CD4-positive, alpha-beta memory T cell (primary cell): ENCODE measurements around the gene RNF123. TPM values are rescaled to one million over a fixed set of nuclear protein-coding genes. Genes with fewer than 3 reads are reported as not detected.

Source experiments
- CTCF ChIA-PET: fragments of 350-600 bp; sonication (Branson Sonifier 250); formaldehyde crosslinking; loops from one replicate; lab custom pipeline; 2021; ENCODE audit warnings: inconsistent platforms; ENCODE audit not compliant: partially characterized antibody; lab: Charles Lee
- POLR2A ChIA-PET: fragments of 350-600 bp; sonication (Branson Sonifier 250); formaldehyde crosslinking; loops from one replicate; lab custom pipeline; 2021; ENCODE audit not compliant: partially characterized antibody; lab: Charles Lee
- DNase-seq, 5 donors: peaks; one replicate each; pipeline versions ENCODE4 v3.0.0 to v3.0.0-alpha.2; 2020 to 2022; ENCODE audit warnings: mixed read lengths in 1 of 5
- H3K27ac ChIP-seq: one replicate; pipeline ENCODE4 v1.7.0; 2013; ENCODE audit warnings: low read depth, low read length
- H3K27me3 ChIP-seq: 2 replicates; pipeline ENCODE4 v1.7.0; 2013; ENCODE audit warnings: mild to moderate bottlenecking, low read length, moderate library complexity; ENCODE audit not compliant: insufficient read depth
- H3K36me3 ChIP-seq: 2 replicates; pipeline ENCODE4 v1.7.0; 2013; ENCODE audit warnings: mild to moderate bottlenecking, low read length, moderate library complexity; ENCODE audit not compliant: insufficient read depth
- H3K4me1 ChIP-seq: 2 replicates; pipeline ENCODE4 v1.7.0; 2013; ENCODE audit warnings: mild to moderate bottlenecking, low read length, moderate library complexity; ENCODE audit not compliant: insufficient read depth
- H3K4me3 ChIP-seq, 2 donors: one replicate each; pipeline ENCODE4 v1.7.0; 2013; ENCODE audit warnings: low read length in 2 of 2, mild to moderate bottlenecking in 1 of 2
- H3K9me3 ChIP-seq, 2 donors: one replicate each; pipeline ENCODE4 v1.7.0; 2013; ENCODE audit warnings: low read length in 2 of 2, control low read depth in 1 of 2; ENCODE audit not compliant: control insufficient read depth in 1 of 2
- H3K27ac Mint-ChIP-seq, 7 donors: one replicate each; pipeline ENCODE4 v1.8.0; 2020 to 2021; ENCODE audit warnings: mixed read lengths in 7 of 7, mild to moderate bottlenecking in 6 of 7, inconsistent platforms in 3 of 7, moderate library complexity in 3 of 7
- H3K27me3 Mint-ChIP-seq, 2 donors: one replicate each; pipeline ENCODE4 v1.8.0; 2020 to 2021; ENCODE audit warnings: mixed read lengths in 2 of 2
- H3K36me3 Mint-ChIP-seq, 2 donors: one replicate each; pipeline ENCODE4 v1.8.0; 2020 to 2021; ENCODE audit warnings: mixed read lengths in 2 of 2, inconsistent platforms in 1 of 2, mild to moderate bottlenecking in 1 of 2
- H3K4me1 Mint-ChIP-seq, 4 donors: one replicate each; pipeline ENCODE4 v1.8.0; 2020 to 2021; ENCODE audit warnings: mixed read lengths in 4 of 4, mild to moderate bottlenecking in 1 of 4
- H3K4me3 Mint-ChIP-seq, 8 donors: one replicate each; pipeline ENCODE4 v1.8.0; 2020 to 2021; ENCODE audit warnings: mixed read lengths in 8 of 8, mild to moderate bottlenecking in 7 of 8, moderate library complexity in 6 of 8, inconsistent platforms in 3 of 8
- H3K9me3 Mint-ChIP-seq, 8 donors: one replicate each; pipeline ENCODE4 v1.8.0; 2020 to 2021; ENCODE audit warnings: mixed read lengths in 8 of 8, mild to moderate bottlenecking in 5 of 8, inconsistent platforms in 3 of 8, moderate library complexity in 1 of 8
- intact Hi-C: fragments of 100-400 bp; cut with micrococcal nuclease; formaldehyde crosslinking; loops from one replicate; pipeline ENCODE4 v1.15.1; 2023
- polyA plus RNA-seq, 2 donors: library from polyadenylated mRNA; unstranded; fragments of 300-500 nt; fragmentation: Illumina TruSeq; gene quantifications; one replicate each; pipeline ENCODE4 v1.2.3, GENCODE V29; 2021
- total RNA-seq, 2 experiments: library from RNA; stranded (reverse); gene quantifications; one replicate each; pipeline ENCODE4 v1.2.3, GENCODE V29; 2021

The RNF123 gene
- total and polyA plus RNA-seq, 4 experiments from 2014 or later, result 3.1 to 74.7 (median 47.4) TPM

DNA sequence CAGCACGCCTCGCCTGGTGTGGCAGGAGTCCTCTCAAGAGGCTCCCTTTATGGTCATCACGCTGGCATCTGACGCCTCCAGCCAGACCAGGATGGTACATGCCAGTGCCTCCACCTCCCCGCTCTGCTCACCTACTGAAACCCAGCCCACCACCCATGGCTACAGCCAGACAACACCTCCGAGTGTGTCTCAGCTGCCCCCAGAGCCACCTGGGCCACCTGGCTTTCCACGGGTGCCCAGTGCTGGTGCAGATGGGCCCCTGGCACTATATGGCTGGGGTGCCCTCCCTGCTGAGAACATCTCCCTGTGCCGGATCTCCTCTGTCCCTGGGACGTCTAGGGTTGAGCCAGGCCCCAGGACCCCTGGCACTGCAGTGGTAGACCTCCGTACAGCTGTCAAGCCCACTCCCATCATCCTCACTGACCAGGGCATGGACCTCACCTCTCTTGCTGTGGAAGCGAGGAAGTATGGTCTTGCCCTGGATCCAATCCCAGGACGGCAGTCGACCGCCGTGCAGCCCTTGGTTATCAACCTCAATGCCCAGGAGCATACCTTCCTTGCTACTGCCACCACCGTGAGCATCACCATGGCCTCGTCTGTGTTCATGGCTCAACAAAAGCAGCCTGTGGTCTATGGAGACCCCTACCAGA is 35.1 kb upstream of the RNF123 start:
- Histone ChIP-seq H3K27ac (no peak overlapping the region), H3K9me3 (no peaks in the 10 kb centered on the region), H3K27me3 (no peaks in the 10 kb centered on the region), H3K36me3 (no peaks in the 10 kb centered on the region), H3K4me1 (no peaks in the 10 kb centered on the region), H3K4me3 (no peak overlapping the region)
- H3K36me3 Mint-ChIP-seq, result no peaks in the 10 kb centered on the region
- no peak for DNase-seq
- no peak overlapping the region for H3K4me3 Mint-ChIP-seq
- POLR2A ChIA-PET, result no interaction called here
- no peak overlapping the region for H3K27ac Mint-ChIP-seq
- CTCF ChIA-PET, result no interaction called here
- H3K4me1 Mint-ChIP-seq, result no peaks in the 10 kb centered on the region
- no peaks in the 10 kb centered on the region for H3K9me3 Mint-ChIP-seq
- intact Hi-C loops, result no loop called here
- peaks cover 0 to 3% of the 10 kb centered on the region in 2 donors for H3K27me3 Mint-ChIP-seq

DNA sequence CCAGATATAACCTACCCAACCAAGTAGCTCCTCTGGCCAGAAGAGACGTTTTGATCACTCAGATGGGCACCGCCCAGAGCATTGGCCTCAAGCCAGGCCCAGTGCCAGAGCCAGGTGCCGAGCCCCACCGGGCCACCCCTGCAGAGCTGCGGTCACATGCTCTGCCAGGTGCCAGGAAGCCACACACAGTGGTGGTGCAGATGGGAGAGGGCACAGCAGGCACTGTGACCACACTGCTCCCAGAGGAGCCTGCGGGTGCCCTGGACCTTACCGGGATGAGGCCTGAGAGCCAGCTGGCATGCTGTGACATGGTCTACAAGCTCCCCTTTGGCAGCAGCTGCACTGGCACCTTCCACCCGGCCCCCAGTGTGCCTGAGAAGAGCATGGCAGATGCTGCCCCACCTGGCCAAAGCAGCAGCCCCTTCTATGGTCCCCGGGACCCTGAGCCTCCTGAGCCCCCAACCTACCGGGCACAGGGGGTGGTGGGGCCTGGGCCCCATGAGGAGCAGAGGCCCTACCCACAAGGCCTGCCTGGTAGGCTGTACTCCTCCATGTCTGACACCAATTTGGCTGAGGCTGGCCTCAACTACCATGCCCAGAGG is 34.3 kb upstream of the RNF123 start:
- Mint-ChIP-seq H3K27me3 (peaks cover 0 to 5% of the 10 kb centered on the region in 2 donors), H3K4me3 (no peak overlapping the region), H3K4me1 (no peaks in the 10 kb centered on the region), H3K9me3 (no peaks in the 10 kb centered on the region), H3K27ac (no peak overlapping the region), H3K36me3 (no peaks in the 10 kb centered on the region)
- Histone ChIP-seq H3K4me3 (no peak overlapping the region), H3K27me3 (no peaks in the 10 kb centered on the region), H3K36me3 (no peaks in the 10 kb centered on the region), H3K4me1 (no peaks in the 10 kb centered on the region), H3K27ac (no peak overlapping the region), H3K9me3 (no peaks in the 10 kb centered on the region)
- no peak for DNase-seq
- ChIA-PET CTCF (no interaction called here), POLR2A (no interaction called here)
- intact Hi-C loops, result no loop called here

DNA sequence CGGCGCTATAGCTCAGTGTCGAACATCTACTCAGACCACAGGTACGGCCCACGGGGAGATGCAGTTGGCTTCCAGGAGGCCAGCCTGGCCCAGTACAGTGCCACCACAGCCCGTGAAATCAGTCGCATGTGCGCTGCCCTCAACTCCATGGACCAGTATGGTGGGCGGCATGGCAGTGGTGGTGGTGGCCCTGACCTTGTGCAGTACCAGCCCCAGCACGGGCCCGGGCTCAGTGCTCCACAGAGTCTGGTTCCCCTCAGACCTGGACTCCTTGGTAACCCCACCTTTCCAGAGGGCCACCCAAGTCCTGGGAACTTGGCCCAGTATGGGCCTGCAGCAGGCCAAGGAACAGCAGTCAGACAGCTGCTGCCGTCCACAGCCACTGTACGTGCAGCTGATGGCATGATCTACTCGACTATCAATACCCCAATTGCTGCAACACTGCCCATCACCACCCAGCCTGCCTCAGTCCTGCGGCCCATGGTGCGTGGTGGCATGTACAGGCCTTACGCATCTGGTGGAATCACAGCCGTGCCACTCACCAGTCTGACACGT is 33.5 kb upstream of the RNF123 start:
- no peaks in the 10 kb centered on the region for H3K9me3 ChIP-seq
- H3K4me1 ChIP-seq, result no peaks in the 10 kb centered on the region
- H3K27ac ChIP-seq, result no peak overlapping the region
- no peaks in the 10 kb centered on the region for H3K36me3 ChIP-seq
- no peak overlapping the region for H3K4me3 Mint-ChIP-seq
- CTCF ChIA-PET, result interaction anchor here (1.0 kb wide), 1 partner anchor 116 kb away, joined by 7 read pairs; no protein-coding TSS in a partner anchor
- no peak overlapping the region for H3K27ac Mint-ChIP-seq
- H3K4me3 ChIP-seq, result no peak overlapping the region
- no peaks in the 10 kb centered on the region for H3K27me3 ChIP-seq
- no peaks in the 10 kb centered on the region for H3K9me3 Mint-ChIP-seq
- no peaks in the 10 kb centered on the region for H3K4me1 Mint-ChIP-seq
- intact Hi-C loops, result no loop called here
- POLR2A ChIA-PET, result no interaction called here
- H3K27me3 Mint-ChIP-seq, result peaks cover 0 to 5% of the 10 kb centered on the region in 2 donors
- no peaks in the 10 kb centered on the region for H3K36me3 Mint-ChIP-seq
- DNase-seq, result no peak

DNA sequence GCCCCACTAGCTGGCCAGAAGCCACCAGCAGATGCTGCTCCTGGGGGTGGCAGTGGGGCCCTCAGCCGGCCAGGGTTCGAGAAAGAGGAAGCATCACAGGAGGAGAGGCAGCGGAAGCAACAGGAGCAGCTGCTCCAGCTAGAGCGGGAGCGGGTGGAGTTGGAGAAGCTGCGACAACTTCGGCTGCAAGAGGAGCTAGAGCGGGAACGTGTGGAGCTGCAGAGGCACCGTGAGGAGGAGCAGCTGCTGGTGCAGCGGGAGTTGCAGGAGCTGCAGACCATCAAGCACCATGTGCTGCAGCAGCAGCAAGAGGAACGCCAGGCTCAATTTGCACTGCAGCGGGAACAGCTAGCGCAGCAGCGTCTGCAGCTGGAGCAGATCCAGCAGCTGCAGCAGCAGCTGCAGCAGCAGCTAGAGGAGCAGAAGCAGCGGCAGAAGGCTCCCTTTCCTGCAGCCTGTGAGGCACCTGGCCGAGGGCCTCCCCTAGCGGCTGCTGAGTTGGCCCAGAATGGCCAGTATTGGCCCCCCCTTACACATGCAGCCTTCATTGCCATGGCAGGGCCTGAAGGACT is 32.7 kb upstream of the RNF123 start:
- Histone ChIP-seq H3K9me3 (no peaks in the 10 kb centered on the region), H3K4me1 (no peaks in the 10 kb centered on the region), H3K27ac (no peak overlapping the region), H3K27me3 (no peaks in the 10 kb centered on the region), H3K4me3 (no peak overlapping the region), H3K36me3 (no peaks in the 10 kb centered on the region)
- no peak for DNase-seq
- Mint-ChIP-seq H3K4me3 (no peak overlapping the region), H3K4me1 (no peaks in the 10 kb centered on the region), H3K36me3 (no peaks in the 10 kb centered on the region), H3K27ac (no peak overlapping the region), H3K27me3 (peaks cover 0 to 5% of the 10 kb centered on the region in 2 donors), H3K9me3 (no peaks in the 10 kb centered on the region)
- intact Hi-C loops, result no loop called here
- POLR2A ChIA-PET, result no interaction called here
- CTCF ChIA-PET, result interaction anchor here (1.0 kb wide), 1 partner anchor 117 kb away, joined by 7 read pairs; no protein-coding TSS in a partner anchor

DNA sequence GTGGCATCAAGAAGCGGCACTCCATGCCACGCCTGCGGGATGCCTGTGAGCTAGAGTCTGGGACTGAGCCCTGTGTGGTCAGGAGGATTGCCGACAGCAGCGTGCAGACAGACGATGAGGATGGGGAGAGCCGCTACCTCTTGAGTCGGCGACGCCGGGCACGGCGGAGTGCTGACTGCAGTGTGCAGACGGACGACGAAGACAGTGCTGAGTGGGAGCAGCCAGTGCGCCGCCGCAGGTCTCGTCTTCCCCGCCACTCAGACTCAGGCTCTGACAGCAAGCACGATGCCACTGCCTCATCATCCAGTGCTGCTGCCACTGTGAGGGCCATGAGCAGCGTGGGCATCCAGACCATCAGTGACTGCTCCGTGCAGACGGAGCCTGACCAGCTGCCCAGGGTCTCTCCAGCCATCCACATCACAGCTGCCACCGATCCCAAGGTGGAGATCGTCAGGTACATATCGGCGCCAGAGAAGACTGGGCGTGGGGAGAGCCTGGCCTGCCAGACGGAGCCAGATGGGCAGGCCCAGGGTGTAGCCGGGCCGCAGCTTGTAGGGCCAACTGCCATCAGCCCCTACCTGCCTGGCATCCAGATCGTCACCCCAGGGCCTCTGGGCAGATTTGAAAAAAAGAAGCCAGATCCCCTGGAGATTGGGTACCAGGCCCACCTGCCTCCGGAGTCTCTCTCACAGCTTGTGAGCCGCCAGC is 32.0 kb upstream of the RNF123 start:
- no peak overlapping the region for H3K27ac Mint-ChIP-seq
- ChIA-PET CTCF (interaction anchor here (1.0 kb wide), 1 partner anchor 118 kb away, joined by 7 read pairs; no protein-coding TSS in a partner anchor), POLR2A (no interaction called here)
- Histone ChIP-seq H3K27me3 (no peaks in the 10 kb centered on the region), H3K4me1 (no peaks in the 10 kb centered on the region), H3K9me3 (no peaks in the 10 kb centered on the region), H3K4me3 (no peak overlapping the region), H3K27ac (no peak overlapping the region), H3K36me3 (no peaks in the 10 kb centered on the region)
- H3K9me3 Mint-ChIP-seq, result no peaks in the 10 kb centered on the region
- H3K4me1 Mint-ChIP-seq, result no peaks in the 10 kb centered on the region
- peaks cover 0 to 5% of the 10 kb centered on the region in 2 donors for H3K27me3 Mint-ChIP-seq
- DNase-seq, result no peak
- intact Hi-C loops, result no loop called here
- no peaks in the 10 kb centered on the region for H3K36me3 Mint-ChIP-seq
- H3K4me3 Mint-ChIP-seq, result no peak overlapping the region

DNA sequence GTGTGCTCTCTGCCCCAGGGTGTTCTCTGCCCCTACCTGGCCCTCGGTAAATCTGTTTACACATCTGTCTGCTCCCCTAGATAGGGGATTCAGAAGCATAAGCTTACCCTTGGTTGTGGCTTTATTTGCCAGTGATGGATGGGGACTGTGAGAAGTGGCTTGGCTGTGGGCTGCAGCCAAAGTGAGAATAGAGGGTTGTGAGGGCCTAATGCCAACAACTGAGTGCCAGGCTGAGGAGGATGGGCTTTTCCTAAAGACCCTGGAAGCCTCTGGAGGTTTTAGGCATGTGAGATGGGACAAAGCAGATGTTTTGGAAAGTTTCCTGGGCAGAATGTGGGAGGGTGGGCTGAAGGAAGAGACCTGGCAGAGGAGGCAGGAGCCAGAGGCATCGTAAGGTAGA is 30.6 kb upstream of the RNF123 start:
- Mint-ChIP-seq H3K27ac (no peak overlapping the region), H3K27me3 (peaks cover 0 to 5% of the 10 kb centered on the region in 2 donors), H3K9me3 (no peaks in the 10 kb centered on the region), H3K4me3 (no peak overlapping the region), H3K4me1 (no peaks in the 10 kb centered on the region), H3K36me3 (no peaks in the 10 kb centered on the region)
- Histone ChIP-seq H3K9me3 (no peaks in the 10 kb centered on the region), H3K27me3 (no peaks in the 10 kb centered on the region), H3K27ac (no peak overlapping the region), H3K4me1 (no peaks in the 10 kb centered on the region), H3K36me3 (no peaks in the 10 kb centered on the region), H3K4me3 (no peak overlapping the region)
- DNase-seq, result no peak
- intact Hi-C loops, result no loop called here
- CTCF ChIA-PET, result no interaction called here
- POLR2A ChIA-PET, result no interaction called here

DNA sequence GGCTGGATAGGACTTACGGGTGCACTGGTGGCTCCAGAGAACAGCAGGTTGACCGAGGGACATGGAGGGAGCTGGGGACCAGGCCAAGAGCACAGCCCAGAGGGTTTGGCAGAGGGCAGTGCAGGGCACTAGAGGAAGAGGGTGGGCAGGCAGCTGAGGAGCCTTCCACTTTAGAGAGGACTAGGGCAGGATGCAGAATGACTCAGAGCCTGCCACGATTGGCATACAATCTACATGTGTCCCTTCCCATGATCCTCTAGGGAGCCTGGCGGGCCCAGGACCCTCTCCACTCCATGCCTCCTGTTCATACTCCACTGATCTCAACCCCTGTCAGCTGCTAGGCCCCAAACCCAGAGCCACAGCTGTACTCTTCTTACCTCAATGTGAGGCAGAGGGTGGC is 29.6 kb upstream of the RNF123 start:
- no peak overlapping the region for H3K4me3 Mint-ChIP-seq
- no peaks in the 10 kb centered on the region for H3K36me3 Mint-ChIP-seq
- no peak overlapping the region for H3K4me3 ChIP-seq
- no peaks in the 10 kb centered on the region for H3K4me1 ChIP-seq
- intact Hi-C loops, result no loop called here
- no peak overlapping the region for H3K27ac Mint-ChIP-seq
- H3K27ac ChIP-seq, result no peak overlapping the region
- CTCF ChIA-PET, result interaction anchor here (1.2 to 1.5 kb wide), 2 partner anchors 11 to 120 kb away, joined by 3 read pairs; no protein-coding TSS in a partner anchor
- H3K9me3 ChIP-seq, result no peaks in the 10 kb centered on the region
- DNase-seq, result no peak
- no peaks in the 10 kb centered on the region for H3K9me3 Mint-ChIP-seq
- POLR2A ChIA-PET, result no interaction called here
- no peaks in the 10 kb centered on the region for H3K36me3 ChIP-seq
- peaks cover 0 to 5% of the 10 kb centered on the region in 2 donors for H3K27me3 Mint-ChIP-seq
- H3K27me3 ChIP-seq, result no peaks in the 10 kb centered on the region
- H3K4me1 Mint-ChIP-seq, result no peaks in the 10 kb centered on the region
